Dendritic cell treated with granulocyte-macrophage colony-stimulating factor and Interleukin-4, amounts not matched to agents 40 ng/mL and 50 ng/mL, for 4 days (primary cell): Measurements from ENCODE around the gene COG7.
A peak's percentile ranks its signal among the peaks of the same experiment; 100 is the strongest.
"Not testable (repeated sequence)": the region's sequence is repeated elsewhere in the genome, so short reads cannot be mapped to it uniquely, and the experiment has no call there.

Experiments used
- H3K27ac Mint-ChIP-seq: one replicate; pipeline ENCODE4 v1.8.0; 2022; ENCODE audit warnings: mild to moderate bottlenecking, mixed read lengths
- H3K27me3 Mint-ChIP-seq: one replicate; pipeline ENCODE4 v1.8.0; 2022; ENCODE audit warnings: mild to moderate bottlenecking, mixed read lengths
- H3K36me3 Mint-ChIP-seq: one replicate; pipeline ENCODE4 v1.8.0; 2022; ENCODE audit warnings: low read depth, mixed read lengths
- H3K4me1 Mint-ChIP-seq: one replicate; pipeline ENCODE4 v1.8.0; 2022; ENCODE audit warnings: low read depth, mixed read lengths
- H3K4me3 Mint-ChIP-seq: one replicate; pipeline ENCODE4 v1.8.0; 2022; ENCODE audit warnings: mild to moderate bottlenecking, moderate library complexity, mixed read lengths
- H3K9me3 Mint-ChIP-seq: one replicate; pipeline ENCODE4 v1.8.0; 2022; ENCODE audit warnings: mixed read lengths
- intact Hi-C: fragments of 100-400 bp; cut with micrococcal nuclease; formaldehyde crosslinking; loops from one replicate; pipeline ENCODE4 v1.15.0; 2022

COG7 gene

DNA sequence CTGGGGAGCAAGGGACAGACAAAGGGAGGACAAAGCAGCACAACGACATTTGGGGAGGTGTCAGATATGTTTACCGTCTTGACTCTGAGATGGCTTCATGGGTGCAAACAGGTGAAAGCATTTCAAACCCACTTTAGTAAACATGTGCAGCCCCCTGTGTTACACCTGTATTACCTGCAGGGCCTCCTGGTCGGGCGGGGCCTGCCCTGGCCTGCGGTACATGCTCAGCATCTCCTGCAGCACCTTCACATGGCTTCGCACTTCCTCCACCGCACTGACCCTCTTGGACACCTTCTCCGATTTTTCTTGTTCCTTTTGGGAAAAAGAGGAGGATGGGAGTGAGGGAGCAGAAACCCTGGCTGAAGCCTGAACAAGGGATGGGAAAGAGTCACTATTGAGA is 32.9 kb upstream of the COG7 start:
- intact Hi-C loops = no loop called here
- no peak overlapping the region for H3K27ac Mint-ChIP-seq
- H3K27me3 Mint-ChIP-seq = no peaks in the 10 kb centered on the region
- H3K36me3 Mint-ChIP-seq = peaks cover 98% of the 10 kb centered on the region
- H3K4me1 Mint-ChIP-seq = no peaks in the 10 kb centered on the region
- H3K4me3 Mint-ChIP-seq = no peak overlapping the region
- no peaks in the 10 kb centered on the region for H3K9me3 Mint-ChIP-seq

DNA sequence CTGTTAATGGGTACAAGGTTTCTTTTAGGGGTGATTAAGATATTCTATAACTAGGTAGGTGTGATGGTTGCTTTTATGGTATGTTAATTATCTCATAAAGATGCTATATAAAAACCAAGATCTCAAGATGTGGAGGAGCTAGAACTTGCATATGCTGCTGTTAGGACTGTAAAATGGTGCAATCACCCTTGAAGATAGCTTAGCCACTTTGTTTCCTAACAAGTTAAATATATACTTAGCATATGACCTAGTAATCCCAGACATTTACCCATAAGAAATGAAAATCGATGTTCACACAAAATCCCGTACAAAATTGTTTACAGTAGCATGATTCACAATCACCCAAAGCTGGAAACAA is 32.2 kb upstream of the COG7 start:
- Mint-ChIP-seq H3K27ac (no peak overlapping the region), H3K36me3 (peaks cover 98% of the 10 kb centered on the region), H3K27me3 (no peaks in the 10 kb centered on the region)

DNA sequence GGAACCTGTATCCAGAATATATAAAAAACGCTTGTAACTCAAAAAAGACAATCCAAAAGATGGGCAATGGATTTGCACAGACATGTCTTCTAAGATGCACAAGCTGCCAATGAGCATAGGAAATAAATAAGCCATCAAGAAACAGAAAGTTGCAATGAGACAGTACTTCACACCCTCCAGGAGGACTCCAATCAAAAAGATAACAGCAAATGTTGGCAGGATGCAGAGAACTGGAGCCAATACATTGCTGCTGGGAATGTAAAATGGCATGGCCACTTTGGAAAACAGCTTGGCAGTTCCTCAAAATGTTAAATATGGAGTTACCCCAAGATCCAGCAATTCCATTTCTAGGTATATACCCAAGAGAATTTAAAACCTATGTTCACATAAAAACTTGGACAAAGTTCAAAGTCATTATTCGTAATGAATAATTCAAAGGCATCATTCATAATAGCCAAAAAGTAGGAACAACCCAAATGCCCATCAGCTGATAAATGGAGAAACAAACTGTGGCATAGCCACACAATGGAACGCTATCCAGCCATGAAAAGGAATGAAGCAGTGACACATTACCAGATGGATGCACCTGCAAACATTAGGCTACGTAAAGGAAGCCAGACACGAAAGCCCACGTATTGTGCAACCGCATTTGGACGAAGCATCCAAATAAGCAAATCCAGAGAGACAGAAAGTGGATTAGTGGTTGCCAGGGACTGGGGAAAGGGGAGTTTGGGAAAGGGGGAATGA is 31.7 kb upstream of the COG7 start:
- peaks cover 98% of the 10 kb centered on the region for H3K36me3 Mint-ChIP-seq
- H3K4me1 Mint-ChIP-seq = no peaks in the 10 kb centered on the region
- H3K27me3 Mint-ChIP-seq = no peaks in the 10 kb centered on the region
- no peak overlapping the region for H3K4me3 Mint-ChIP-seq
- H3K9me3 Mint-ChIP-seq = no peaks in the 10 kb centered on the region
- no peak overlapping the region for H3K27ac Mint-ChIP-seq
- intact Hi-C loops = no loop called here

More for the DNA sequence above, 32.2 kb upstream of the COG7 start:
- no peak overlapping the region for H3K4me3 Mint-ChIP-seq
- no peaks in the 10 kb centered on the region for H3K9me3 Mint-ChIP-seq
- no peaks in the 10 kb centered on the region for H3K4me1 Mint-ChIP-seq
- intact Hi-C loops = no loop called here

DNA sequence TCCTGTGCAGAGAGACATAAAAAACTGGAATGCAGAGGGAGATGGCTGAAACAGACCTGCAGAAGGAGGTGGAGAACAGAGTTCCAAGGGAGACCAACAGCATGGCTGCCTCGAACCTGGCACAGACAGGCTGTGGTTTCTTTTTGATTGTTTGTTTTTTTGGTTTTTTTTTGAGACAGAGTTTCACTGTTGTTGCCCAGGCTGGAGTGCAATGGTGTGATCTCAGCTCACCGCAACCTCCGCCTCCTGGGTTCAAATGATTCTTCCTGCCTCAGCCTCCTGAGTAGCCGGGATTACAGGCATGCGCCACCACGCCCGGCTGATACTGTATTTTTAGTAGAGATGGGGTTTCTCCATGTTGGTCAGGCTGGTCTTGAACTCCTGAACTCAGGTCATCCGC is 30.5 kb upstream of the COG7 start:
- H3K27ac Mint-ChIP-seq, intact Hi-C loops, H3K9me3 Mint-ChIP-seq, H3K27me3 Mint-ChIP-seq, H3K4me3 Mint-ChIP-seq, H3K4me1 Mint-ChIP-seq: not testable (repeated sequence)
- H3K36me3 Mint-ChIP-seq = peaks cover 100% of the 10 kb centered on the region

DNA sequence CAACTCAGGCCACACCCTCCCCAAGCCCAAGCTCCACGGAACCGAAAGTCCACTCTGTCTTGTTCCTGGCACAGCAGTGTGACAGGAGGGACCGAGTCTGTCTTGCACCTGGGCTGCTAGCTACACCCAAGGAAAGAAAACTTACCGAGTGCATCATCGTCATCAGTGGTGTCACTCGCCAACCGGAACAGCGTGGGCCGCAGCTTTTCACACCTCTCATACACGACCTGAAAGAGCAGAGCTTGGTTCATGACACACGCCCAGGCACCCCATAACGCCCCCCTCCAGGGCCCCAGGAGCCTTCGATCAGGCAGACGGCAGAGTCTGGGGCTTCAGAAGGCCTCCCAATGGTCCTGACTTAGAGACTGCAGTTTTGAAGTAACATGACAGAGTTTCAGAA is 29.8 kb upstream of the COG7 start:
- Mint-ChIP-seq H3K9me3 (no peaks in the 10 kb centered on the region), H3K4me1 (no peaks in the 10 kb centered on the region), H3K27ac (peak overlapping the region; percentile 4), H3K36me3 (peaks cover 100% of the 10 kb centered on the region), H3K4me3 (no peak overlapping the region), H3K27me3 (no peaks in the 10 kb centered on the region)
- intact Hi-C loops = no loop called here

DNA sequence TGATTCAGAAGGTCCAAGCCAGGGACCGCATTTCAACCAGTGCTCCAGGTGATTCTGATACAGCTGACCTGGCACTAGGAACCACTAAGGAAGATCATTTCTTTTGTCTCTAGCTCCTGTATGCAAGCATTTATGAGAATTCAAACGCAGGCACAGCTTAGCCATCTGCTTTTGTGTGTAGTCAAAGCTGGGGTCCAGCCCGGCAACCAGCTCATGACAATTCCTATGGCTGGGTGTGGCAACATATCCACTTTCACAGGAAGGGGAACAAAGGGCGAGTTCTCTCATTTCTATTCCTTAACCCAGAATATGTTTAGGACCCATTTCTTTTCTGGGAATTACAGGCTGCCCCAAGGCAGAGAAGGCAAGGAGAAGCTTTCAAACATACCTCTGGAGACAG is 27.3 kb upstream of the COG7 start:
- no peak overlapping the region for H3K4me3 Mint-ChIP-seq
- H3K27ac Mint-ChIP-seq = peak overlapping the region; percentile 2
- H3K9me3 Mint-ChIP-seq = no peaks in the 10 kb centered on the region
- H3K36me3 Mint-ChIP-seq = peaks cover 100% of the 10 kb centered on the region
- no peaks in the 10 kb centered on the region for H3K27me3 Mint-ChIP-seq
- intact Hi-C loops = no loop called here
- no peaks in the 10 kb centered on the region for H3K4me1 Mint-ChIP-seq

DNA sequence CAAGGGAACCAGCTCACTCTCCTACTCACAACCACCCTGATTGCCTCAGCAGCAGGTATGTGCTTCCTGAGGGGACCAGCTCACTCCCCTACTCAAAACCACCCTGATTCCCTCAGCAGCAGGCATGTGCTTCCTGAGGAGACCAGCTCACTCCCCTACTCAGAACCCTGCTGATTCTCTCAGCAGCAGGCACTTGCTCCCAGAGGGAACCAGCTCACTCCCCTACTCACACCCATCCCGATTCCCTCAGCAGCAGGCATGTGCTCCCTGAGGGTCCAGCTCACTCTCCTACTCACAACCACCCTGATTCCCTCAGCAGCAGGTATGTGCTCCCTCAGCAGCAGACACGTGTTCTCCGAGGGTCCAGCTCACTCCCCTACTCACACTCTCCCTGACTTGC is 26.1 kb upstream of the COG7 start:
- H3K27ac Mint-ChIP-seq = peak overlapping the region; percentile 2
- intact Hi-C loops = no loop called here
- no peak overlapping the region for H3K4me3 Mint-ChIP-seq
- H3K27me3 Mint-ChIP-seq = no peaks in the 10 kb centered on the region
- peaks cover 100% of the 10 kb centered on the region for H3K36me3 Mint-ChIP-seq
- H3K4me1 Mint-ChIP-seq = no peaks in the 10 kb centered on the region
- H3K9me3 Mint-ChIP-seq = no peaks in the 10 kb centered on the region

DNA sequence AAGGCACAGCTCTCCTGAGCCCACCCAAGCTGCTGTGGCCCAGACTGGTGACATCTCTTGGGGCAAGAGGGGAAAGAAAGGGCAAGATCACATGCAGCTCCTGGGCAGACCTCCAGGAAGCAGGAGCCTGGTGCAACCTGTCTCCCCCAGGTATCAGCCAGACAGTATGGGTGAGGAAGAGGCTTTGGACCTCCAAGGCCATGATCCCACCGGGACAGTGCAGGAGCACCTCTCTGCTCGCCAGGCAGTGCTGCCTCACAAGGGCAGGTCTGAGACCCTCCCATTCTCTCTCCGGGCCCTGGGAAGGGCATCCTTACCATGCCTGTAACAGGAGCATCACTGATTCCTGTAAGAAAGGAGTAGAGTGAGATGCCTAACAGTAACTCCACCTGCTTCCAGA is 25.6 kb upstream of the COG7 start:
- Mint-ChIP-seq H3K4me1 (no peaks in the 10 kb centered on the region), H3K4me3 (no peak overlapping the region), H3K36me3 (peaks cover 100% of the 10 kb centered on the region), H3K27ac (no peak overlapping the region), H3K9me3 (no peaks in the 10 kb centered on the region), H3K27me3 (no peaks in the 10 kb centered on the region)
- intact Hi-C loops = no loop called here

DNA sequence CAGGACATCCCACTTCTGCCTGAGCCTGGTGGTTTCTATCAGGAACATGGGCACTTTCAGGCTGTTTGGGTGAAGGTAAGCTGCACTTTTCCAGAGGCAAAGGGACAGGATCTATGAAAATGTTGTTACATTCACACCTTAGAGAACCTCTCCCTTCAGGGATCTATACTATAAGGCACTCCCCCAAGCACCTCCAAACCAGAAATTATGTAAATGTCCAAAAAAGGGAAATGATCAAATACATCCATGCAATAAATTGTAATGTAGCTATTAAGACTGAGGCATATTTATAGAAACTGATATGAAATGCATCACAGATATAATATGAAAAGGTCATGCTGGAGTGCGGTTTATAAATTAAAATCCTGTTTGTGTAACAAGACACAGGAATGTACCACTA is 23.3 kb upstream of the COG7 start:
- Mint-ChIP-seq H3K27me3 (no peaks in the 10 kb centered on the region), H3K4me1 (no peaks in the 10 kb centered on the region), H3K27ac (no peak overlapping the region), H3K4me3 (no peak overlapping the region), H3K36me3 (peaks cover 94% of the 10 kb centered on the region), H3K9me3 (no peaks in the 10 kb centered on the region)
- intact Hi-C loops = no loop called here

DNA sequence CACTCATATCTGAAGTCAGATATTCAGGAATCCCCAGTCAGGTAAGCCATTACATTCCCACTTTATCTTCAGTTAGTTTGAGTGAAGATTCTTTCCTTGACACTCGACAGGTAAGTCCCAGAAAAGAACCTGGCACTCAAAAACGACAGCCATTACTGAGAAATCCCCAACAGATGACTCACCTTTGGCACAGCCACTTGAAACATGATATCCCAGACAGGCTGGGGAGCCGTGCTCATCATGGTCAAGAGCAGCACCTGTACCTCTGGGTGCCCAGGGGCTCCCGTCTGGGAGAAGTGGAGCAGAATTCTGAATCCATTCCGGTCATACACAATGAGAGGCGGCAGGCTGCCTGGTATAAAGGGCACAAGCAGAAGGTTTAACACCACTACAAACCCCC is 16.8 kb upstream of the COG7 start:
- Mint-ChIP-seq H3K9me3 (no peaks in the 10 kb centered on the region), H3K36me3 (peaks cover 94% of the 10 kb centered on the region), H3K4me3 (no peak overlapping the region), H3K27ac (no peak overlapping the region), H3K27me3 (no peaks in the 10 kb centered on the region), H3K4me1 (no peaks in the 10 kb centered on the region)
- intact Hi-C loops = no loop called here

DNA sequence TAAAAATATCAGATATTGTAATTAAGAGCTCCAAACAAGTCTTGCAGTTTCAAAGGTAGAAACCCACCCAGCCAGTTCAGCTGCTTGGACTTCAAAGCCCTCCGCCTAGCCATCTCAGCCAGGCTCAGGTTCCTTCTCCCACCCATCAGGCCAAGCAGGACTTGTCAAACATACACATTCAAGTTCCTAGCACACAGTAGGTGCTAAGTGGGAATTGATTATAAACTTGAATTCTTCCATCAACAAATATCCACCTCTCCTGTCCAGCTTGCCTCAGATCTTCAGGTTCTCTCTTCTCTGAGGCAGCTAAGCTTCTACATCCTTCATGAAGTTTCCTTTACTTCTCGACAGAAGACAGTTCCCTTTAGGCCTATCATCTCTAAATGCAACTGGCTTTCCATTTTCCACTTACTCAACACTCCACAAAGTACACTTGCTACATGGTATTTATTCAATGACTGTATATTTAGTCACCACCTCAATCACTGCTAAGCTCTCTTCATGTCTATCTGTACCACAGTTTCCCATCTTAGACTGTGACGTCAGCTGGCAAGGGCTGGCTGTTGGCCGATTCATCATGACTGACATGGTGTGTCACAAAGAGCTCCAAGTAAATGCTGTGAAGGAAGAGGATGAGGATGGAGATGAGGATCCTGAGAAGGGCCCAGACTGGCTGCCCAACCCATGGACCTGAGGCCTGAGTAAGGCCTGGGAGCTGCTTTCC is 13.3 kb upstream of the COG7 start:
- Mint-ChIP-seq H3K36me3 (peaks cover 76% of the 10 kb centered on the region), H3K27me3 (no peaks in the 10 kb centered on the region), H3K9me3 (no peaks in the 10 kb centered on the region), H3K4me1 (peaks cover 4% of the 10 kb centered on the region), H3K4me3 (no peak overlapping the region), H3K27ac (no peak overlapping the region)
- intact Hi-C loops = no loop called here

DNA sequence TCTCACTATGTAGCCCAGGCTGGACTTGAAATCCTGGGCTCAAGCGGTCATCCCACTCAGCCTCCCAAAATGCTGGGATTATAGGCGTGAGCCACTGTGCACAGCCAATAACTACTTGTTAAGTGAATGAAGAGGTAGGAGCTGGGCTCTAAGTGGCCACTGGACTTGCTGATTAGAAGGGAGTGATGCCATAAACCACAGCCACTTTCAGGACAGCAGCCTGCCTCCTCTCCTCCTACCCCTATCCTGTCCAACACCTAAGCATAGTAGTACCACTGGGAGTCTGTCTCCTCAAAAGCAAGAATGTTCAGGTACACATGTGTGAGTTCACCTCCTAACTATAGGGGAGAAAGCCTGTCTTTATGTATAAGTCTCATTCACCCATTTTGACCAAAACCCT is 12.2 kb upstream of the COG7 start:
- no peaks in the 10 kb centered on the region for H3K9me3 Mint-ChIP-seq
- peaks cover 4% of the 10 kb centered on the region for H3K4me1 Mint-ChIP-seq
- H3K27ac Mint-ChIP-seq = no peak overlapping the region
- H3K27me3 Mint-ChIP-seq = no peaks in the 10 kb centered on the region
- intact Hi-C loops = no loop called here
- H3K36me3 Mint-ChIP-seq = peaks cover 72% of the 10 kb centered on the region
- no peak overlapping the region for H3K4me3 Mint-ChIP-seq

DNA sequence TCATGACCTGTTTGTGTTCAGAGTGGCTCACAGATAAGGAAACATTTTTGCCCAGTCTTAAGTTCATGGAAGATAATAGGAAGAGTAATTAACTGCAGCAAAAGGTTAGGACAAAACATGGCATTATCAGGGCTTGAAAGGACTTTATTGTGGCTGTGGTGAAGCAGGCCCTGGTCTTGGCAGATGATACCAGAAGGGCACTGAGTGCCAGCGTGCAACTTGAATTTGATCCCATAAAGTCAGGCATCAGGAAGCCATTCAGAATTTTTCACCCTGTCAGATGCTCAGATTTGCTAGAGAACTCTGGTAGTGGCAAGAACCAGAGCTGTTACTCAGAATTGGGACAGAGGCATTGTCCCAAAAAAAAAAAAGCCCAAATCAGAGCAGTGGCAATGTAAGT is 11.2 kb upstream of the COG7 start:
- no peak overlapping the region for H3K4me3 Mint-ChIP-seq
- no peaks in the 10 kb centered on the region for H3K27me3 Mint-ChIP-seq
- H3K36me3 Mint-ChIP-seq = peaks cover 62% of the 10 kb centered on the region
- no peak overlapping the region for H3K27ac Mint-ChIP-seq
- H3K4me1 Mint-ChIP-seq = peaks cover 4% of the 10 kb centered on the region
- H3K9me3 Mint-ChIP-seq = no peaks in the 10 kb centered on the region
- intact Hi-C loops = no loop called here

DNA sequence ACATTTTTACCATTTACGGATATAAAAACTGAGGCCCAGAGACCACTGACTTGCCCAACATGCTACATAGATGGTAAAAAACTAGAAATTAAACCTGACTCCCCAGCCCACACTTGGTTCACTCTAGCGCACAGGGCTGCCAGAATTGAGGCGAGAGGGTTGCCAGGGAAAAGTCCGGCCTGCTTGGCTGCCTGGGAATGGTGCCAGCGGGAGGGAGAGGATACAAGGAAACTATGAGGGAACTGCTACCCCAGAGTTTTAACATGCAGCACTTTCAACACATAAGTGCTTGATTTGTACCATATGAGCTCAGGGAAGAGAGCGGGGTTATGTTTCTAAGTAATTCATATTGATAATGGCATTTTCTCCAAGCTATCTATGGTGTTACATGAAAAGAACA is 10.0 kb upstream of the COG7 start:
- H3K27me3 Mint-ChIP-seq, H3K4me1 Mint-ChIP-seq, H3K4me3 Mint-ChIP-seq, intact Hi-C loops, H3K9me3 Mint-ChIP-seq, H3K27ac Mint-ChIP-seq: not testable (repeated sequence)
- H3K36me3 Mint-ChIP-seq = peaks cover 50% of the 10 kb centered on the region
